GM23248 (cell line): Measurements from ENCODE around the gene TAX1BP3.

Source experiments
- EZH2 ChIP-seq: fragments of 200-600 bp; sonication (generic); IDR thresholded peaks from 2 replicates; pipeline ENCODE4 v1.6.1; 2018; ENCODE audit warnings: antibody characterized with exemption, mild to moderate bottlenecking; ENCODE audit not compliant: insufficient read depth, poor library complexity, severe bottlenecking
- EZH2phosphoT487 ChIP-seq: fragments of 200-600 bp; sonication (generic); IDR thresholded peaks from 2 replicates; pipeline ENCODE4 v1.6.1; 2018; ENCODE audit warnings: antibody characterized with exemption, moderate library complexity, mild to moderate bottlenecking, low read depth; ENCODE audit not compliant: insufficient read depth

DNA sequence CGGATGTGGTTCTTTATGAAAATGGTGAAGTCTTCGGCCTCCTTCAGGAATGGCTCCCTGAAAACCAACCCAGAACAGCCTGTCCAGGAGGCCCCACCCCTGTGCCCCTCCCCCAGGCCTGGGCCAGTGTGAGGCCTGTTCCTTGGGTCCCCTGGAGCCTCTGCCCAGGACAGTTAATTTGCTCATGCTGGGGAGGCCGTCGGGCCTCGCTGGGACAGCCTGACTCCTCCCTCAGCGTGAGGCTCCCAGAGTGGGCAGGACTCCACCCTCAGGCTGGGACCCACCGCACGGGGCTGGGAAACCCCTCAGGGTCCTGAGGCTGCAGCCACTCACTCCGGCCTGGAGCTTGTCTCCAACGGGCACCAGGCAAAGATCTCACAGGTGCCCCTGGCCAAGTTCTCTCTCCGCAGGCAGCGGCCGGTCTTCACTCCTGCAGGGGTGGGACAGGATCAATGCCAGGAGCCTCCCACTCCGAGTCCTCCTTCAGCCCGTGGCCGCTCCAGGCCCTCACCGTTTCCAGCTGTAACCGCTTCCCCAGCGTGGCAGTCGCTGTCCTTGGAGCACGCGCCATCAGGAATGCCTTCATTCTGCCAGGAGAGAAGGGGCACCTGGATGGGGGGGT is 21.8 kb upstream of the TAX1BP3 start:
- TF ChIP-seq EZH2phosphoT487 (no peak), EZH2 (no peak)
